ENCODE results near the gene ASIP. TPM values are rescaled to one million over a fixed set of nuclear protein-coding genes. Genes with fewer than 3 reads are reported as not detected.

The ASIP gene
- total and polyA plus RNA-seq, 2 of the 13 experiments (the other 11 are each of a cell fraction or from before 2014, with no cell fraction given), result not detected

DNA sequence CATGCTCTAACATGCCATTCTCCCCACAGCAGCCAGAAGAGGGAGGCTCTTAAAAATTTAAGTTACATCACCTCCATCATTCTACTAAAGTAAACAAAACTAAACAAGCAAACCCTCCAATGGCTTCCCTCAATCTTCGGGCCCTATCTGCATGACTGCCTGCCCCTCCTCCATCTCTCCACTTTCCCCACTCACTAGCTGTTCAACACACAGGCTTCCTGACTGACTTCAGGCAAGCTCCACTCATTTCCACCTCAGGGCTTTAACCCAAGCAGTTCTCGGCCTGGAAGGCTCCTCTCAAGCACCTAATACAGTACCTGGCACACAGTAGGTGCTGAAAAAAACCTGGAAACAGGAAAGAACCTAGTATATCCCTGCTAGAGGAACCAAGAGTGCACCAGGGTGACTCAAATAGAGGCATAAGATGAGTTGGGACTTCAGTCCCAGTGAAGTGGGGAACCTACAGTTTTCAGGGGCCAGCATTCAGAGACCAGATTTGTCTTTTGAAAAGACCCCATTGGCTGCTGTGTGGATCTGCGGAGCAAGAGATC lies 59.1 kb downstream of the ASIP start (continued):
- TF ChIP-seq ZUFSP (CRISPR knock-in tag; IDR thresholded peaks at IDR 0.05; ENCODE audit: borderline replicate concordance), result no peak
- no peak for TF ChIP-seq FIP1L1 (IDR thresholded peaks at IDR 0.05; ENCODE audit: borderline replicate concordance, insufficient read depth, low read depth, low read length)
- TF ChIP-seq SRSF4 (IDR thresholded peaks at IDR 0.05; ENCODE audit: low read depth, low read length, poor library complexity, severe bottlenecking), result no peak
- TF ChIP-seq, protein P1, sequence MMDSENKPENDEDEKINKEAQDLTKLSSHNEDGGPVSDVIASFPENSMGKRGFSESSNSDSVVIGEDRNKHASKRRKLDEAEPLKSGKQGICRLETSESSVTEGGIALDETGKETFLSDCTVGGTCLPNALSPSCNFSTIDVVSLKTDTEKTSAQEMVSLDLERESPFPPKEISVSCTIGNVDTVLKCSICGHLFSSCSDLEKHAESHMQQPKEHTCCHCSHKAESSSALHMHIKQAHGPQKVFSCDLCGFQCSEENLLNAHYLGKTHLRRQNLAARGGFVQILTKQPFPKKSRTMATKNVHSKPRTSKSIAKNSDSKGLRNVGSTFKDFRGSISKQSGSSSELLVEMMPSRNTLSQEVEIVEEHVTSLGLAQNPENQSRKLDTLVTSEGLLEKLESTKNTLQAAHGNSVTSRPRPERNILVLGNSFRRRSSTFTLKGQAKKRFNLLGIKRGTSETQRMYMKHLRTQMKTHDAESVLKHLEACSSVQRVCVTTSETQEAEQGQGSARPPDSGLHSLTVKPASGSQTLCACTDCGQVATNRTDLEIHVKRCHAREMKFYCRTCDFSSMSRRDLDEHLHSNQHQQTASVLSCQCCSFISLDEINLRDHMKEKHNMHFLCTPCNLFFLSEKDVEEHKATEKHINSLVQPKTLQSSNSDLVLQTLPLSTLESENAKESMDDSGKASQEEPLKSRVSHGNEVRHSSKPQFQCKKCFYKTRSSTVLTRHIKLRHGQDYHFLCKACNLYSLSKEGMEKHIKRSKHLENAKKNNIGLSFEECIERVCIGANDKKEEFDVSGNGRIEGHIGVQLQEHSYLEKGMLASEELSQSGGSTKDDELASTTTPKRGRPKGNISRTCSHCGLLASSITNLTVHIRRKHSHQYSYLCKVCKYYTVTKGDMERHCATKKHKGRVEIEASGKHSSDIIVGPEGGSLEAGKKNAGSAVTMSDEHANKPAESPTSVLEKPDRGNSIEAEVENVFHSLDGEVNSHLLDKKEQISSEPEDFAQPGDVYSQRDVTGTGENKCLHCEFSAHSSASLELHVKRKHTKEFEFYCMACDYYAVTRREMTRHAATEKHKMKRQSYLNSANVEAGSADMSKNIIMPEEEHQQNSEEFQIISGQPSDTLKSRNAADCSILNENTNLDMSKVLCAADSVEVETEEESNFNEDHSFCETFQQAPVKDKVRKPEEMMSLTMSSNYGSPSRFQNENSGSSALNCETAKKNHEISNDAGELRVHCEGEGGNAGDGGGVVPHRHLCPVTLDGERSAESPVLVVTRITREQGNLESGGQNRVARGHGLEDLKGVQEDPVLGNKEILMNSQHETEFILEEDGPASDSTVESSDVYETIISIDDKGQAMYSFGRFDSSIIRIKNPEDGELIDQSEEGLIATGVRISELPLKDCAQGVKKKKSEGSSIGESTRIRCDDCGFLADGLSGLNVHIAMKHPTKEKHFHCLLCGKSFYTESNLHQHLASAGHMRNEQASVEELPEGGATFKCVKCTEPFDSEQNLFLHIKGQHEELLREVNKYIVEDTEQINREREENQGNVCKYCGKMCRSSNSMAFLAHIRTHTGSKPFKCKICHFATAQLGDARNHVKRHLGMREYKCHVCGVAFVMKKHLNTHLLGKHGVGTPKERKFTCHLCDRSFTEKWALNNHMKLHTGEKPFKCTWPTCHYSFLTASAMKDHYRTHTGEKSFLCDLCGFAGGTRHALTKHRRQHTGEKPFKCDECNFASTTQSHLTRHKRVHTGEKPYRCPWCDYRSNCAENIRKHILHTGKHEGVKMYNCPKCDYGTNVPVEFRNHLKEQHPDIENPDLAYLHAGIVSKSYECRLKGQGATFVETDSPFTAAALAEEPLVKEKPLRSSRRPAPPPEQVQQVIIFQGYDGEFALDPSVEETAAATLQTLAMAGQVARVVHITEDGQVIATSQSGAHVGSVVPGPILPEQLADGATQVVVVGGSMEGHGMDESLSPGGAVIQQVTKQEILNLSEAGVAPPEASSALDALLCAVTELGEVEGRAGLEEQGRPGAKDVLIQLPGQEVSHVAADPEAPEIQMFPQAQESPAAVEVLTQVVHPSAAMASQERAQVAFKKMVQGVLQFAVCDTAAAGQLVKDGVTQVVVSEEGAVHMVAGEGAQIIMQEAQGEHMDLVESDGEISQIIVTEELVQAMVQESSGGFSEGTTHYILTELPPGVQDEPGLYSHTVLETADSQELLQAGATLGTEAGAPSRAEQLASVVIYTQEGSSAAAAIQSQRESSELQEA (CRISPR knock-in tag; IDR thresholded peaks at IDR 0.05; ENCODE audit: not compliant biosample characterization), result no peak
- TF ChIP-seq ARNT2 (CRISPR knock-in tag; IDR thresholded peaks at IDR 0.05; ENCODE audit: low read depth), result no peak
- TF ChIP-seq ZNF788 (CRISPR knock-in tag; IDR thresholded peaks at IDR 0.05; ENCODE audit: borderline replicate concordance), result no peak
- TF ChIP-seq RBM39 (IDR thresholded peaks at IDR 0.05; ENCODE audit: low read depth, low read length, poor library complexity, severe bottlenecking), result no peak
- TF ChIP-seq, protein P2, sequence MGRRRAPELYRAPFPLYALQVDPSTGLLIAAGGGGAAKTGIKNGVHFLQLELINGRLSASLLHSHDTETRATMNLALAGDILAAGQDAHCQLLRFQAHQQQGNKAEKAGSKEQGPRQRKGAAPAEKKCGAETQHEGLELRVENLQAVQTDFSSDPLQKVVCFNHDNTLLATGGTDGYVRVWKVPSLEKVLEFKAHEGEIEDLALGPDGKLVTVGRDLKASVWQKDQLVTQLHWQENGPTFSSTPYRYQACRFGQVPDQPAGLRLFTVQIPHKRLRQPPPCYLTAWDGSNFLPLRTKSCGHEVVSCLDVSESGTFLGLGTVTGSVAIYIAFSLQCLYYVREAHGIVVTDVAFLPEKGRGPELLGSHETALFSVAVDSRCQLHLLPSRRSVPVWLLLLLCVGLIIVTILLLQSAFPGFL (CRISPR knock-in tag; IDR thresholded peaks at IDR 0.05), result no peak
- TF ChIP-seq, protein P3, sequence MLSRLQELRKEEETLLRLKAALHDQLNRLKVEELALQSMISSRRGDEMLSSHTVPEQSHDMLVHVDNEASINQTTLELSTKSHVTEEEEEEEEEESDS (CRISPR knock-in tag; IDR thresholded peaks at IDR 0.05; ENCODE audit: borderline replicate concordance), result no peak
- TF ChIP-seq ATF4 (CRISPR knock-in tag; IDR thresholded peaks at IDR 0.05), result no peak
- no peak for TF ChIP-seq ZBTB3 (CRISPR knock-in tag; IDR thresholded peaks at IDR 0.05; ENCODE audit: borderline replicate concordance, low read depth)

All from HepG2 (cell line).